SK-N-SH treated with all-trans-retinoic acid at 6 μM for 48 hours (cell line): ENCODE results near the gene NOX4.
"Not testable (repeated sequence)": the region's sequence is repeated elsewhere in the genome, so short reads cannot be mapped to it uniquely, and the experiment has no call there.

ENCODE experiments used
- GLIS3 ChIP-seq: fragments of 250-450 bp; sonication (Bioruptor Pico); IDR thresholded peaks from 2 replicates; pipeline ENCODE4 v1.5.0; 2020; ENCODE audit warnings: mild to moderate bottlenecking, moderate library complexity
- ISL1 ChIP-seq: fragments of 250-450 bp; sonication (Bioruptor Pico); IDR thresholded peaks from 2 replicates; pipeline ENCODE4 v2.1.2; 2022; ENCODE audit warnings: mild to moderate bottlenecking, moderate library complexity
- OSR1 ChIP-seq: fragments of 250-450 bp; sonication (Bioruptor Pico); IDR thresholded peaks from 2 replicates; pipeline ENCODE4 v1.8.0; 2022; ENCODE audit warnings: moderate library complexity, mild to moderate bottlenecking, inconsistent platforms
- PATZ1 ChIP-seq: fragments of 250-450 bp; sonication (Bioruptor Pico); IDR thresholded peaks from 2 replicates; pipeline ENCODE4 v1.8.0; 2020; ENCODE audit warnings: mild to moderate bottlenecking, moderate library complexity, borderline replicate concordance
- POU6F1 ChIP-seq: fragments of 250-450 bp; sonication (Bioruptor Pico); IDR thresholded peaks from 2 replicates; pipeline ENCODE4 v1.8.0; 2021; ENCODE audit warnings: low read depth, mild to moderate bottlenecking, moderate library complexity, borderline replicate concordance
- PPARA ChIP-seq: fragments of 250-450 bp; sonication (Bioruptor Pico); IDR thresholded peaks from 2 replicates; pipeline ENCODE4 v1.5.0; 2020; ENCODE audit warnings: mild to moderate bottlenecking, borderline replicate concordance
- SNAI2 ChIP-seq: fragments of 250-450 bp; sonication (Bioruptor Pico); IDR thresholded peaks from 2 replicates; pipeline ENCODE4 v1.5.0; 2020; ENCODE audit warnings: mild to moderate bottlenecking, moderate library complexity
- TCF4 ChIP-seq: fragments of 250-450 bp; sonication (Bioruptor Pico); IDR thresholded peaks from 2 replicates; pipeline ENCODE4 v1.8.0; 2021; ENCODE audit warnings: mild to moderate bottlenecking, moderate library complexity, borderline replicate concordance
- ZFP3 ChIP-seq: fragments of 250-450 bp; sonication (Bioruptor Pico); IDR thresholded peaks from 2 replicates; pipeline ENCODE4 v1.5.0; 2020; ENCODE audit warnings: mild to moderate bottlenecking, moderate library complexity
- ZNF8 ChIP-seq: fragments of 450-650 bp; formaldehyde crosslinking; IDR thresholded peaks from 2 replicates; pipeline ENCODE4 v1.5.0; 2020; ENCODE audit warnings: mild to moderate bottlenecking, moderate library complexity

- TF ChIP-seq PATZ1; GLIS3; SNAI2 (CRISPR knock-in tag); ISL1; PPARA (CRISPR knock-in tag); OSR1 (CRISPR knock-in tag); TCF4; ZNF8 (CRISPR knock-in tag); POU6F1 (CRISPR knock-in tag); ZFP3: not testable (repeated sequence)
Observed at GRCh38 chr11:89379976-89380771, 111.0 kb downstream of the NOX4 start.
